ENCODE data around the gene TP73. TPM values are rescaled to one million over a fixed set of nuclear protein-coding genes. Genes with fewer than 3 reads are reported as not detected.

Gene TP73
- total and polyA plus RNA-seq, 11 donors: 0.01 to 0.53 (median 0.15) TPM; not detected in 6

DNA sequence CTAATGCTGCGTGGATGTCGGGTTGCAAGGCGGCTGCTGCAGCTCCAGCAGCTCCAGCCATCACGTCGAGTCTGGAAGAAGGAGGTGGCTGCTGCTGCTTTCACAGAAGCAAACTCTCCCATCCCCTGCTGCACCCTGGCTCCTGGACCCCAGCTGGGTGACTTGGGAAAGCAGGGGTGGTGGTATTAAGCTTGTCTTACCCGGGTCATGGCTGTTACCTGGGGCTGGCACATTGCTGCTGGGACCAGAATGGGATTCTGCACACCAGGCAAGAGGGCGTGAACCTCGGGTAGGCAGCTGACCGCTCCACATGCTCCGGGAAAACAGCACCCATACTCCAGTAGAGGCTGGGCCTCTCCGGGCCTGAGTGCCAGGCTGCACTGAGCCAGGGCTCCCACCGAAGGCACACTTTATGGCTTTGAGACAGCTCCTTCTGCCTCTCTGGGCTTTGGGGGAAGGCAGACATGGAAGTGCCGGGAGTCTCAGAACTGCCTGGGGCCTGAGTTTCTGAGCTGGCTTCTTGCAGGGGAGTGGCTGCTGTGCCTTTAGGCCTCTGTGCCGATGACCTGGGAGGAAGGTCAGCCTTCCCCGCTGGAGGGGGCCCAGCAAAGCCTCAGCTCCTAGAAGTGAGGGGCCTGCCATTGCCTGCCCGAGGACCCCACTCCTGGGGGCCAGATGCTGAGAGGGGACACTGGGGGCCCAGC lies 121.4 kb downstream of the TP73 start:
- peaks cover 0 to 6% (median 0%) of the 10 kb centered on the region in 9 donors for H3K27me3 ChIP-seq
- intact Hi-C loops (cut with DNase I): no loop called here
- H3K36me3 ChIP-seq: peaks cover 0 to 8% (median 0%) of the 10 kb centered on the region in 9 donors
- peak overlapping the region in 1 of 12 donors; percentile 65 for H3K4me3 ChIP-seq
- 74 to 83% (median 78%) methylated on average over 5 to 16 of the region's 16 CpGs for WGBS, 4 donors
- DNase-seq: no peak
- H3K4me1 ChIP-seq: peaks cover 0 to 58% (median 31%) of the 10 kb centered on the region in 12 donors
- no peak for TF ChIP-seq CTCF (IDR thresholded peaks at IDR 0.05)
- no peaks in the 10 kb centered on the region for H3K9me3 ChIP-seq
- H3K27ac ChIP-seq: peak overlapping the region in 5 of 12 donors; percentile 60 to 90 (median 76)
- no peak for ATAC-seq

GRCh38 chr1:3774276-3774945 lies 122.1 kb downstream of the TP73 start:
- intact Hi-C loops (cut with DNase I): no loop called here
- peaks cover 0 to 6% (median 0%) of the 10 kb centered on the region in 9 donors for H3K27me3 ChIP-seq
- WGBS, 4 donors: 61 to 76% (median 67%) methylated on average over 8 to 19 of the region's 19 CpGs
- TF ChIP-seq CTCF (IDR thresholded peaks at IDR 0.05) (no peak), POLR2A (IDR thresholded peaks at IDR 0.05) (no peak)
- H3K4me1 ChIP-seq: peaks cover 0 to 60% (median 31%) of the 10 kb centered on the region in 12 donors
- DNase-seq: no peak
- H3K4me3 ChIP-seq: no peak overlapping the region
- peak overlapping the region in 3 of 12 donors; percentile 18 to 90 (median 76) for H3K27ac ChIP-seq
- no peak for ATAC-seq
- H3K36me3 ChIP-seq: peaks cover 0 to 13% (median 6%) of the 10 kb centered on the region in 9 donors
- H3K9me3 ChIP-seq: no peaks in the 10 kb centered on the region

DNA sequence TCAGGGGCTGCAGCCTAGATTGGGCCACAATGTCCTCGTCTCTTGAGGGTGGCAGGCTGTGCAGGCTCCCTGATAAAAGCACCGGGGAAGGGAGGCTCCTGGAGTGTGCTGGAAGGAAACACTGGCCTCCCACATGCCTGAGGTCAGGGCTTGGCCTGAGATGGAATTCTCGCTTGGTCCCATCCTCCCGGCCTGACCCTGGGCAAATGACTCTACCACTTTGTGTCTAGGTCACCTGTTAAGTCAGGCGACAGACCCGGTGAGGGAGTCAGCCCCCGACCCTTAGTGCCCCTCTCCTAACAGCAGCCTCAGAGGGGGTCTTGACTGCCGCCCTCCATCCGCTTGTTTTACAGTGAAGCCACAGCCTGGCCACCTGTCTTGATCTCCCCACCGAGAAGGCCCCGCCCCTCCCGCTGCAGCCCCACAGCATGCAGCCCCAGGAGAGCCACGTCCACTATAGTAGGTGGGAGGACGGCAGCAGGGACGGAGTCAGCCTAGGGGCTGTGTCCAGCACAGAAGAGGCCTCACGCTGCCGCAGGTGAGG lies 122.7 kb downstream of the TP73 start:
- H3K27ac ChIP-seq: peak overlapping the region in 3 of 12 donors; percentile 5 to 22 (median 18)
- no peak for DNase-seq
- no peak for TF ChIP-seq CTCF (IDR thresholded peaks at IDR 0.05)
- no peak for TF ChIP-seq POLR2A (IDR thresholded peaks at IDR 0.05)
- H3K4me1 ChIP-seq: peaks cover 0 to 60% (median 31%) of the 10 kb centered on the region in 12 donors
- H3K4me3 ChIP-seq: no peak overlapping the region
- 34 to 49% (median 37%) methylated on average over 11 to 17 of the region's 17 CpGs for WGBS, 4 donors
- peaks cover 0 to 6% (median 0%) of the 10 kb centered on the region in 9 donors for H3K27me3 ChIP-seq
- no peaks in the 10 kb centered on the region for H3K9me3 ChIP-seq
- ATAC-seq: peak in 1 of 4 donors; percentile 2
- intact Hi-C loops (cut with DNase I): no loop called here
- peaks cover 0 to 19% (median 12%) of the 10 kb centered on the region in 9 donors for H3K36me3 ChIP-seq

Measured in heart left ventricle (tissue), 16 donors.